ENCODE results near the gene TLL1. TPM values are rescaled to one million over a fixed set of nuclear protein-coding genes. Genes with fewer than 3 reads are reported as not detected.

TLL1 gene
- total and polyA plus RNA-seq, 9 donors = 1.1 to 3.9 (median 2.6) TPM

- H3K9me3 ChIP-seq (replicated peaks; ENCODE audit: control insufficient read depth, low read depth, low read length) = no peaks in the 10 kb centered on the region
- DNase-seq = no peak
- no peaks in the 10 kb centered on the region for H3K4me1 ChIP-seq (ENCODE audit: control insufficient read depth, insufficient read depth, low read length)
- WGBS (ENCODE audit: insufficient coverage) = no CpG with 5 or more reads among the region's 4 CpGs
- H3K27me3 ChIP-seq (ENCODE audit: control insufficient read depth, insufficient read depth, low read length) = no peaks in the 10 kb centered on the region
- H3K4me3 ChIP-seq (ENCODE audit: low read length) = no peak overlapping the region
- no peak overlapping the region for H3K27ac ChIP-seq (ENCODE audit: low read length)
- H3K36me3 ChIP-seq (ENCODE audit: control insufficient read depth, insufficient read depth, low read length) = no peaks in the 10 kb centered on the region
These were observed 204.7 kb downstream of the TLL1 start for GRCh38 chr4:166077782-166078181.

GRCh38 chr4:166078383-166078782 is 205.3 kb downstream of the TLL1 start:
- WGBS (ENCODE audit: insufficient coverage) = no CpG with 5 or more reads among the region's 3 CpGs
- Histone ChIP-seq H3K36me3 (ENCODE audit: control insufficient read depth, insufficient read depth, low read length) (no peaks in the 10 kb centered on the region), H3K27ac (ENCODE audit: low read length) (no peak overlapping the region), H3K9me3 (replicated peaks; ENCODE audit: control insufficient read depth, low read depth, low read length) (no peaks in the 10 kb centered on the region), H3K4me1 (ENCODE audit: control insufficient read depth, insufficient read depth, low read length) (no peaks in the 10 kb centered on the region), H3K27me3 (ENCODE audit: control insufficient read depth, insufficient read depth, low read length) (no peaks in the 10 kb centered on the region), H3K4me3 (ENCODE audit: low read length) (no peak overlapping the region)
- no peak for DNase-seq

- Histone ChIP-seq H3K4me1 (ENCODE audit: control insufficient read depth, insufficient read depth, low read length) (no peaks in the 10 kb centered on the region), H3K36me3 (ENCODE audit: control insufficient read depth, insufficient read depth, low read length) (no peaks in the 10 kb centered on the region), H3K9me3 (replicated peaks; ENCODE audit: control insufficient read depth, low read depth, low read length) (no peaks in the 10 kb centered on the region), H3K27me3 (ENCODE audit: control insufficient read depth, insufficient read depth, low read length) (no peaks in the 10 kb centered on the region), H3K4me3 (ENCODE audit: low read length) (no peak overlapping the region), H3K27ac (ENCODE audit: low read length) (no peak overlapping the region)
- no CpG with 5 or more reads among the region's 2 CpGs for WGBS (ENCODE audit: insufficient coverage)
- no peak for DNase-seq
These were observed 205.9 kb downstream of the TLL1 start for GRCh38 chr4:166078955-166079354.

GRCh38 chr4:166087569-166087968 is 214.5 kb downstream of the TLL1 start:
- Histone ChIP-seq H3K9me3 (replicated peaks; ENCODE audit: control insufficient read depth, low read depth, low read length) (no peaks in the 10 kb centered on the region), H3K4me3 (ENCODE audit: low read length) (no peak overlapping the region), H3K27me3 (ENCODE audit: control insufficient read depth, insufficient read depth, low read length) (no peaks in the 10 kb centered on the region), H3K4me1 (ENCODE audit: control insufficient read depth, insufficient read depth, low read length) (no peaks in the 10 kb centered on the region), H3K27ac (ENCODE audit: low read length) (no peak overlapping the region), H3K36me3 (ENCODE audit: control insufficient read depth, insufficient read depth, low read length) (no peaks in the 10 kb centered on the region)
- no peak for DNase-seq
- no CpG with 5 or more reads among the region's 2 CpGs for WGBS (ENCODE audit: insufficient coverage)

GRCh38 chr4:166088576-166088975 is 215.5 kb downstream of the TLL1 start:
- H3K9me3 ChIP-seq (replicated peaks; ENCODE audit: control insufficient read depth, low read depth, low read length) = no peaks in the 10 kb centered on the region
- H3K36me3 ChIP-seq (ENCODE audit: control insufficient read depth, insufficient read depth, low read length) = no peaks in the 10 kb centered on the region
- H3K27ac ChIP-seq (ENCODE audit: low read length) = no peak overlapping the region
- no peaks in the 10 kb centered on the region for H3K27me3 ChIP-seq (ENCODE audit: control insufficient read depth, insufficient read depth, low read length)
- H3K4me1 ChIP-seq (ENCODE audit: control insufficient read depth, insufficient read depth, low read length) = no peaks in the 10 kb centered on the region
- no peak overlapping the region for H3K4me3 ChIP-seq (ENCODE audit: low read length)
- DNase-seq = no peak
- 81% methylated on average over 3 of the region's 4 CpGs for WGBS (ENCODE audit: insufficient coverage)

DNA sequence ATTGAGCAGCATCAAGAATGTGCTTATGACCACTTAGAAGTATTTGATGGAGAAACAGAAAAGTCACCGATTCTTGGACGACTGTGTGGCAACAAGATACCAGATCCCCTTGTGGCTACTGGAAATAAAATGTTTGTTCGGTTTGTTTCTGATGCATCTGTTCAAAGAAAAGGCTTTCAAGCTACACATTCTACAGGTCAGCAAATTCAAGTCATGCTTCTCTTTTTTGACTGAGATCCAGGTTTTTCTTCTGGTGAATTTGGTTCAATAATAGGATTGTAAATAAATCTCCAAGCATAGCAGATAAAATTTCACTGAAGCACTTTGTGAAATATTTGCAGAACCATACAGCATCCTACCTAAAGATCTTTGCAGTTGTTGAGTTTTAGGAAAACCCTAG is 218.1 kb downstream of the TLL1 start:
- peak; percentile 8 for DNase-seq
- no peak overlapping the region for H3K27ac ChIP-seq (ENCODE audit: low read length)
- H3K36me3 ChIP-seq (ENCODE audit: control insufficient read depth, insufficient read depth, low read length) = no peaks in the 10 kb centered on the region
- H3K4me3 ChIP-seq (ENCODE audit: low read length) = no peak overlapping the region
- 50% methylated on average over 2 of the region's 3 CpGs for WGBS (ENCODE audit: insufficient coverage)
- H3K27me3 ChIP-seq (ENCODE audit: control insufficient read depth, insufficient read depth, low read length) = no peaks in the 10 kb centered on the region
- H3K4me1 ChIP-seq (ENCODE audit: control insufficient read depth, insufficient read depth, low read length) = no peaks in the 10 kb centered on the region
- no peaks in the 10 kb centered on the region for H3K9me3 ChIP-seq (replicated peaks; ENCODE audit: control insufficient read depth, low read depth, low read length)

GRCh38 chr4:166091912-166092510 is 219.0 kb downstream of the TLL1 start:
- Histone ChIP-seq H3K27me3 (ENCODE audit: control insufficient read depth, insufficient read depth, low read length) (no peaks in the 10 kb centered on the region), H3K9me3 (replicated peaks; ENCODE audit: control insufficient read depth, low read depth, low read length) (no peaks in the 10 kb centered on the region), H3K4me1 (ENCODE audit: control insufficient read depth, insufficient read depth, low read length) (no peaks in the 10 kb centered on the region), H3K27ac (ENCODE audit: low read length) (no peak overlapping the region), H3K4me3 (ENCODE audit: low read length) (no peak overlapping the region), H3K36me3 (ENCODE audit: control insufficient read depth, insufficient read depth, low read length) (no peaks in the 10 kb centered on the region)
- WGBS (ENCODE audit: insufficient coverage) = no CpG with 5 or more reads among the region's 2 CpGs
- DNase-seq = peak; percentile 58

- Histone ChIP-seq H3K36me3 (ENCODE audit: control insufficient read depth, insufficient read depth, low read length) (no peaks in the 10 kb centered on the region), H3K27me3 (ENCODE audit: control insufficient read depth, insufficient read depth, low read length) (no peaks in the 10 kb centered on the region), H3K9me3 (replicated peaks; ENCODE audit: control insufficient read depth, low read depth, low read length) (no peaks in the 10 kb centered on the region), H3K4me1 (ENCODE audit: control insufficient read depth, insufficient read depth, low read length) (no peaks in the 10 kb centered on the region), H3K4me3 (ENCODE audit: low read length) (no peak overlapping the region), H3K27ac (ENCODE audit: low read length) (no peak overlapping the region)
- DNase-seq = no peak
- no CpG with 5 or more reads among the region's 7 CpGs for WGBS (ENCODE audit: insufficient coverage)
These were observed 219.8 kb downstream of the TLL1 start for GRCh38 chr4:166092797-166093290.

DNA sequence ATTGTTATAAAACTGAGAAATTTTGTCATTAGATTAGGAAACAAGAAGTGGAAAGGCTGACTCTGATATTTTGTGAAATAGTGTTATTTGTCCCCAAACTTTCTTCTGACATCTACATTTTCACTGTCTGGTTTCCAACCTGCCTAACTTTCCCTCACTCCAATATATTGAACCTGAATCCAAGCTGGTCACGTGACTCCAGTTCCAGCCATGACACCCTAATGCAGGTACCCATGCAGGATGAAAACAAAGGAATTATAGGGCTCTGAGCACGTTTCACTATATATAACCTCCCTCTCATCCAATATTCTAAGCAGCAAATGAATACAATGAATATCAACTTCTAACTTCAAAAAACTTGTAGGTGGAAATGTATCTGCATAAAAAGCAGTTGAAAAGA is 231.6 kb downstream of the TLL1 start:
- no peak overlapping the region for H3K4me3 ChIP-seq (ENCODE audit: low read length)
- H3K9me3 ChIP-seq (replicated peaks; ENCODE audit: control insufficient read depth, low read depth, low read length) = no peaks in the 10 kb centered on the region
- H3K27ac ChIP-seq (ENCODE audit: low read length) = no peak overlapping the region
- 100% methylated on average over 1 of the region's 2 CpGs for WGBS (ENCODE audit: insufficient coverage)
- no peaks in the 10 kb centered on the region for H3K27me3 ChIP-seq (ENCODE audit: control insufficient read depth, insufficient read depth, low read length)
- no peaks in the 10 kb centered on the region for H3K4me1 ChIP-seq (ENCODE audit: control insufficient read depth, insufficient read depth, low read length)
- DNase-seq = no peak
- no peaks in the 10 kb centered on the region for H3K36me3 ChIP-seq (ENCODE audit: control insufficient read depth, insufficient read depth, low read length)

DNA sequence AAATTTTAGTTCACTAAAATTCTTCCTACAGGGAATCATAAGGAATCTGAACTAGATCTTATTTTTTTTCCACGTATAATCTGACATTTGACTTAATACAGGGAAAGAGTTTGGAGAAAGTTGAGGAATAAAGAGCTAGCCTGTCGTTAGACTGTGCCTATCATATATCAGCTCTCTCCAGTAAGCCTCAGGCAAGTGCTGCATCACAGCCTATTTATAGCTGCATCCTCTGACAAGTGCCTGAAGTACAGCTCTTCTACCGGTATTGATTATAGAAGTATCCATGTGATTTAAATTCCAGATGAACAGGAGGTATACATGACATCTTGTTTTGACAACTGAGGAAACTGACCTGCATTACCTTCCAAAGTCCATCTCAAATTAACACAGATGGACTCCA is 248.9 kb downstream of the TLL1 start:
- no CpG with 5 or more reads among the region's 3 CpGs for WGBS (ENCODE audit: insufficient coverage)
- Histone ChIP-seq H3K4me3 (ENCODE audit: low read length) (no peak overlapping the region), H3K36me3 (ENCODE audit: control insufficient read depth, insufficient read depth, low read length) (no peaks in the 10 kb centered on the region)

GRCh38 chr4:166123546-166123945 is 250.5 kb downstream of the TLL1 start:
- Histone ChIP-seq H3K9me3 (replicated peaks; ENCODE audit: control insufficient read depth, low read depth, low read length) (peaks cover 2% of the 10 kb centered on the region), H3K4me1 (ENCODE audit: control insufficient read depth, insufficient read depth, low read length) (no peaks in the 10 kb centered on the region), H3K27me3 (ENCODE audit: control insufficient read depth, insufficient read depth, low read length) (no peaks in the 10 kb centered on the region), H3K27ac (ENCODE audit: low read length) (no peak overlapping the region), H3K36me3 (ENCODE audit: control insufficient read depth, insufficient read depth, low read length) (no peaks in the 10 kb centered on the region), H3K4me3 (ENCODE audit: low read length) (no peak overlapping the region)
- no peak for DNase-seq

More for the DNA sequence above, 248.9 kb downstream of the TLL1 start:
- H3K4me1 ChIP-seq (ENCODE audit: control insufficient read depth, insufficient read depth, low read length) = no peaks in the 10 kb centered on the region
- peaks cover 2% of the 10 kb centered on the region for H3K9me3 ChIP-seq (replicated peaks; ENCODE audit: control insufficient read depth, low read depth, low read length)
- DNase-seq = peak; percentile 47
- no peaks in the 10 kb centered on the region for H3K27me3 ChIP-seq (ENCODE audit: control insufficient read depth, insufficient read depth, low read length)
- no peak overlapping the region for H3K27ac ChIP-seq (ENCODE audit: low read length)
